Epithelial cell of esophagus (primary cell): Measurements from ENCODE around the gene SRSF2.
"Not testable (repeated sequence)": the region's sequence is repeated elsewhere in the genome, so short reads cannot be mapped to it uniquely, and the experiment has no call there.

Source experiments
- DNase-seq: peaks from one replicate; pipeline ENCODE4 v3.0.0; 2010; ENCODE audit warnings: low read depth
- H3K4me3 ChIP-seq: 2 replicates; pipeline ENCODE4 v1.5.1; 2011; ENCODE audit warnings: mild to moderate bottlenecking, low read length, control low read depth
- CTCF ChIP-seq: IDR thresholded peaks from 2 replicates; pipeline ENCODE4 v1.5.1; 2011; ENCODE audit warnings: low read depth, mild to moderate bottlenecking, low read length, control low read depth, inconsistent platforms; ENCODE audit not compliant: insufficient read depth; ENCODE audit errors: missing control alignments

Gene SRSF2

GRCh38 chr17:76748657-76749056 is 11.5 kb upstream of the SRSF2 start:
- no peak for DNase-seq
- no peak for TF ChIP-seq CTCF
- H3K4me3 ChIP-seq = no peak overlapping the region

- DNase-seq = no peak
- no peak overlapping the region for H3K4me3 ChIP-seq
- no peak for TF ChIP-seq CTCF
Observed at GRCh38 chr17:76747716-76748363, 10.7 kb upstream of the SRSF2 start.

DNA sequence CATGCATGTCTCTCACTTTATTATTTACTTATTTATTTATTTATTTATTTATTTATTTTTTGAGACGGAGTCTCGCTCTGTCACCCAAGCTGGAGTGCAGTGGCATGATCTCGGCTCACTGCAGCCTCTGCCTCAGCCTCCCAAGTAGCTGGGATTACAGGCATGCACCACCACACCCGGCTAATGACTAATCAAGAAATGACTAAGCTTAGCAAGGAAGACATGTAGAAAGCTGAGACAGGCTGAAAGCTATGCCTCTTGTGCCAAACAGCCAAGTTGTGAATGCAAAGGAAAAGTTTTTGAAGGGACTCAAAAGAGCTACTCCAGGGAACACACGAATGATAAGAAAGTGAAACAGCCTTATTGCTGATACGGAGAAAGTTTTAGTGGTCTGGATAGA is 8.7 kb upstream of the SRSF2 start:
- peak; percentile 78 for DNase-seq
- not testable (repeated sequence) for H3K4me3 ChIP-seq

DNA sequence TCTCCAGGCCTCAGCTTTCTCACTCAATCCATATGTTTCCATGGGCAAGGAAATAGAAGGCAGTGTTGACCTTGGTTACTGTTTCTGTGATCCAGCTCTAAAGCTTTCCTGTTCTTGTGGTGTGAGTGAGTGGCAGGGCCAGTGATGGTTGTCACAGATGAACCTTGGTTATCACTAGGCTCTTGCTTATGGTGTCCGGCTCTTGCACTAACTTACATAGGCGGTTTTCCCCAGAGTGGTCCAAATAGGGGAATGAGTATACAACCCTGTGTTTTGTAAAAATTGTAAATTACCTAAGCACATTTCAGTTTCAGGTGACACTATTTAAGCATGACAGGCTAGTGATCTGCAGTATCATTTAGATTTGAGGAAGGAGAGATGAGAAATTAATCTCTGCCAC is 7.6 kb upstream of the SRSF2 start:
- DNase-seq = no peak
- H3K4me3 ChIP-seq = no peak overlapping the region
- no peak for TF ChIP-seq CTCF

GRCh38 chr17:76742958-76743357 is 5.8 kb upstream of the SRSF2 start:
- DNase-seq = peak; percentile 32
- no peak for TF ChIP-seq CTCF
- no peak overlapping the region for H3K4me3 ChIP-seq

GRCh38 chr17:76740329-76741118 is 3.4 kb upstream of the SRSF2 start:
- no peak for TF ChIP-seq CTCF
- DNase-seq = no peak
- no peak overlapping the region for H3K4me3 ChIP-seq

DNA sequence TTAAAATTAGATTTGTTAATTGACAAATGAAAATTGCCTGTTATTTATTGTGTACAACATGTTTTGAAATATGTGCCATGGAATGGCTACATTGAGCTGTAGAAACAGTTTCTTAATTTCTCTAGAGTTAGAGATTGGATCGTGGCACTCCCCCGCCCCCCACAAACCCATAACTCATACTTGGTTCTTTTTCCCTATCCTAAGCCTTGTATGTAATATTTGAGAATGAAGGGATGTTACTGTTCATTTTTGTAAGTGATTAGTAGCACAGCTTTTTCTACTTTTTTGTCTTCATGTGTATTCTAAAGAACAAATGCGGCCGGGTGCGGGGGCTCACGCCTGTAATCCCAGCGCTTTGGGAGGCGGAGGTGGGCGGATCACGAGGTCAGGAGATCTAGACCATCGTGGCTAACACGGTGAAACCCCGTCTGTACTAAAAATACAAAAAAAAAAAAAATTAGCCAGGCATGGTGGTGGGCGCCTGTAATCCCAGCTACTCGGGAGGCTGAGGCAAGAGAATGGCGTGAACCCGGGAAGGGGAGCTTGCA is 2.5 kb upstream of the SRSF2 start:
- DNase-seq, H3K4me3 ChIP-seq: not testable (repeated sequence)

GRCh38 chr17:76738468-76738850 is 1.3 kb upstream of the SRSF2 start:
- no peak for TF ChIP-seq CTCF
- H3K4me3 ChIP-seq = peak overlapping the region; percentile 94
- no peak for DNase-seq
